Calu3 (cell line): Measurements from ENCODE around the gene PHACTR4. TPM values are rescaled to one million over a fixed set of nuclear protein-coding genes. Genes with fewer than 3 reads are reported as not detected.
"Not testable (repeated sequence)": the region's sequence is repeated elsewhere in the genome, so short reads cannot be mapped to it uniquely, and the experiment has no call there.

Experiments
- BruUV-seq: library from RNA; stranded (reverse); fragments of 400-500 nt; replicated peaks from 2 replicates; lab custom pipeline; 2021; lab: Mats Ljungman, UMichigan
- CTCF ChIA-PET: fragments of 300-600 bp; sonication (Branson Sonifier 250); formaldehyde crosslinking; loops from one replicate; lab custom pipeline; 2022; ENCODE audit warnings: antibody characterized with exemption; lab: Charles Lee
- DNase-seq: peaks from one replicate; pipeline ENCODE4 v3.0.0; 2022
- H3K27ac Mint-ChIP-seq: one replicate; pipeline ENCODE4 v1.8.0; 2022; ENCODE audit warnings: mixed read lengths; ENCODE audit not compliant: unreplicated experiment
- H3K27me3 Mint-ChIP-seq: one replicate; pipeline ENCODE4 v1.8.0; 2022; ENCODE audit warnings: mixed read lengths; ENCODE audit not compliant: unreplicated experiment
- H3K36me3 Mint-ChIP-seq: one replicate; pipeline ENCODE4 v1.8.0; 2022; ENCODE audit warnings: mild to moderate bottlenecking, moderate library complexity, mixed read lengths; ENCODE audit not compliant: insufficient read depth, unreplicated experiment
- H3K4me1 Mint-ChIP-seq: one replicate; pipeline ENCODE4 v1.8.0; 2022; ENCODE audit warnings: mild to moderate bottlenecking, low read depth, mixed read lengths; ENCODE audit not compliant: unreplicated experiment
- H3K4me3 Mint-ChIP-seq: one replicate; pipeline ENCODE4 v1.8.0; 2022; ENCODE audit warnings: mild to moderate bottlenecking, low read depth, moderate library complexity, mixed read lengths; ENCODE audit not compliant: unreplicated experiment
- H3K9me3 Mint-ChIP-seq: one replicate; pipeline ENCODE4 v1.8.0; 2022; ENCODE audit warnings: low read depth, mixed read lengths; ENCODE audit not compliant: unreplicated experiment
- intact Hi-C: fragments of 100-400 bp; cut with micrococcal nuclease; formaldehyde crosslinking; loops from one replicate; pipeline ENCODE4 v1.10.0; 2022; ENCODE audit not compliant: unreplicated experiment
- total RNA-seq: library from RNA; stranded (reverse); gene quantifications from 2 replicates; pipeline ENCODE4 v1.2.3, GENCODE V29; 2022
- TF ChIP-seq, protein P1 (sequence below): fragments of 200-600 bp; IDR thresholded peaks from one replicate; pipeline ENCODE4 v1.8.0; 2022; ENCODE audit warnings: antibody characterized with exemption; ENCODE audit not compliant: unreplicated experiment

The PHACTR4 gene
- total RNA-seq, 1 experiment from 2014 or later: 58.7 TPM

DNA sequence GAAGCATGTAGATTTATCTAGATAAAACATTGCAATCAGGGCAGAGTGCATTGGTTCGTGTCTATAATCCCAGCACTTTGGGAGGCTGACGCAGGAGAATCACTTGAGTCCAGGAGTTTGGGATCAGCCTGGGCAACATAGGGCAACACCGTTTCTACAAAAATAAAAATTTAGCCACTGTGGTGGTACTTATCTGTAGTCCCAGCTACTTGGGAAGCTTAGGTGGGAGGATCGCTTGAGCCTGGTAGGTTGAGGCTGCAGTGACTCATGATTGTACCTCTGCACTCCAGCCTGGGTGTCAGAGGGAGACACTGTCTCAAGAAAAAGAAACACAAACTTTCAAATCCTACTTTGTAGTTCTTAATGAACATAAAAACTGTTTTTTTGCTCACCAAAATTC, 72.1 kb downstream of the PHACTR4 start:
- H3K4me1 Mint-ChIP-seq: peaks cover 14% of the 10 kb centered on the region
- H3K27me3 Mint-ChIP-seq: no peaks in the 10 kb centered on the region
- H3K36me3 Mint-ChIP-seq: peaks cover 16% of the 10 kb centered on the region
- CTCF ChIA-PET: interaction anchor here (0.7 kb wide), 2 partner anchors 101 to 1904 kb away, joined by 3 to 5 read pairs; no protein-coding TSS in a partner anchor
- intact Hi-C loops: no loop called here
- H3K9me3 Mint-ChIP-seq: no peaks in the 10 kb centered on the region
- DNase-seq: no peak
- no peak overlapping the region for H3K4me3 Mint-ChIP-seq
- BruUV-seq: no TSS peak
- H3K27ac Mint-ChIP-seq: no peak overlapping the region
- TF ChIP-seq, protein P1, sequence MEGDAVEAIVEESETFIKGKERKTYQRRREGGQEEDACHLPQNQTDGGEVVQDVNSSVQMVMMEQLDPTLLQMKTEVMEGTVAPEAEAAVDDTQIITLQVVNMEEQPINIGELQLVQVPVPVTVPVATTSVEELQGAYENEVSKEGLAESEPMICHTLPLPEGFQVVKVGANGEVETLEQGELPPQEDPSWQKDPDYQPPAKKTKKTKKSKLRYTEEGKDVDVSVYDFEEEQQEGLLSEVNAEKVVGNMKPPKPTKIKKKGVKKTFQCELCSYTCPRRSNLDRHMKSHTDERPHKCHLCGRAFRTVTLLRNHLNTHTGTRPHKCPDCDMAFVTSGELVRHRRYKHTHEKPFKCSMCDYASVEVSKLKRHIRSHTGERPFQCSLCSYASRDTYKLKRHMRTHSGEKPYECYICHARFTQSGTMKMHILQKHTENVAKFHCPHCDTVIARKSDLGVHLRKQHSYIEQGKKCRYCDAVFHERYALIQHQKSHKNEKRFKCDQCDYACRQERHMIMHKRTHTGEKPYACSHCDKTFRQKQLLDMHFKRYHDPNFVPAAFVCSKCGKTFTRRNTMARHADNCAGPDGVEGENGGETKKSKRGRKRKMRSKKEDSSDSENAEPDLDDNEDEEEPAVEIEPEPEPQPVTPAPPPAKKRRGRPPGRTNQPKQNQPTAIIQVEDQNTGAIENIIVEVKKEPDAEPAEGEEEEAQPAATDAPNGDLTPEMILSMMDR: no peak

GRCh38 chr1:28443550-28443949, 74.0 kb downstream of the PHACTR4 start:
- no peak overlapping the region for H3K27ac Mint-ChIP-seq
- H3K27me3 Mint-ChIP-seq: no peaks in the 10 kb centered on the region
- CTCF ChIA-PET: interaction anchor here (0.6 to 0.7 kb wide), 2 partner anchors 9 to 524 kb away, joined by 3 to 8 read pairs; no protein-coding TSS in a partner anchor
- H3K4me3 Mint-ChIP-seq: no peak overlapping the region
- no peak for DNase-seq
- BruUV-seq: no TSS peak
- H3K9me3 Mint-ChIP-seq: no peaks in the 10 kb centered on the region
- intact Hi-C loops: no loop called here
- peaks cover 15% of the 10 kb centered on the region for H3K4me1 Mint-ChIP-seq
- H3K36me3 Mint-ChIP-seq: peaks cover 2% of the 10 kb centered on the region
- TF ChIP-seq, protein P1: no peak

DNA sequence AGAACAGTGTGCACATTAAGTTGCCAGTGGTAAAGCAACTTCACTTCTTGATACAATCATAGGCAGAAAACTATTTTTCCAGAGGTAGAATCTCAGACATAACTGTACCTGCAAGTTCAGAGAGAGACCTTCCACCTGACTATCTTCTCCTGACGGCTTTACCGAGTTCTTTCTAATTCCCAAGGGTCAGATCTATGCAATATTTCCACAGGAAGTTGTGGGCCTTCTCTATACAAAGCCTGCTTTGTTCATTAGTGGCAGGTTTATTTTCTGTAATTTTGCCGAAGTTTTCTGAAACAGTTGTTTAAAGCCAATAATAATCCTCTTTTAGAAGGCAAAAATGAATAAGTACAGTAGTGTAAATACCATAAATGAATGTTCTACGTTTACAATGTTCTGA, 78.1 kb downstream of the PHACTR4 start:
- peaks cover 15% of the 10 kb centered on the region for H3K4me1 Mint-ChIP-seq
- TF ChIP-seq, protein P1: no peak
- DNase-seq: no peak
- no peaks in the 10 kb centered on the region for H3K9me3 Mint-ChIP-seq
- peaks cover 7% of the 10 kb centered on the region for H3K36me3 Mint-ChIP-seq
- intact Hi-C loops: no loop called here
- CTCF ChIA-PET: interaction anchor here (0.9 kb wide), 1 partner anchor 10 kb away, joined by 3 read pairs; no protein-coding TSS in a partner anchor
- no peaks in the 10 kb centered on the region for H3K27me3 Mint-ChIP-seq
- H3K27ac Mint-ChIP-seq: no peak overlapping the region
- no TSS peak for BruUV-seq
- H3K4me3 Mint-ChIP-seq: no peak overlapping the region

GRCh38 chr1:28448094-28448611, 78.6 kb downstream of the PHACTR4 start:
- H3K9me3 Mint-ChIP-seq, H3K36me3 Mint-ChIP-seq, H3K27me3 Mint-ChIP-seq, intact Hi-C loops, DNase-seq, H3K27ac Mint-ChIP-seq, H3K4me3 Mint-ChIP-seq, BruUV-seq: not testable (repeated sequence)
- CTCF ChIA-PET: interaction anchor here (0.7 kb wide), 1 partner anchor 69 kb away, joined by 3 read pairs; no protein-coding TSS in a partner anchor
- H3K4me1 Mint-ChIP-seq: peaks cover 15% of the 10 kb centered on the region

DNA sequence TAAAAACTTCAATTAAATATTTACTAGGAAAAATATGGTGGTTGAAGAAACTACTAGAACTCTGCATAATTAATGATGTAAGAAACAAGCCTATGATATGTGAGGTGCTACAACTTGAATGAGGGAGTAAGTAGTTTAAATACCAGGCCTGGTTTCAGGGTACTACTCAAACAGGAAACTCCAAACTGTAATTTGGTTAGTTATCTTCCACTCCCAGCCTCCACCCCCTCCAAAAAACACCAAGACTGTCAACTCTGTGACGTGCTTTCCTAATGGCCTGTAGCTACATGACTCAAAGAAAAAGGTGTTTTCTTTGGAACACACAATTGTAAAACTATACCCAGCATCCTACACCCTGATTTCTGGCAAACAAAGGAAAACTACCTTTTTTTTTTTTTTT, 80.4 kb downstream of the PHACTR4 start:
- no TSS peak for BruUV-seq
- intact Hi-C loops: no loop called here
- CTCF ChIA-PET: interaction anchor here (0.6 kb wide), 1 partner anchor 53 kb away, joined by 3 read pairs; no protein-coding TSS in a partner anchor
- Mint-ChIP-seq H3K27me3 (no peaks in the 10 kb centered on the region), H3K4me3 (no peak overlapping the region), H3K27ac (no peak overlapping the region), H3K9me3 (no peaks in the 10 kb centered on the region), H3K36me3 (peaks cover 18% of the 10 kb centered on the region), H3K4me1 (peaks cover 15% of the 10 kb centered on the region)
- DNase-seq: no peak
- TF ChIP-seq, protein P1: no peak
